Heart left ventricle (tissue), 13 donors: Measurements from ENCODE around the gene GRIFIN.

ENCODE experiments used
- CTCF ChIP-seq, 12 donors: fragments of 200-600 bp; sonication (generic) in 4 of 12; IDR thresholded peaks; one replicate each; pipeline versions ENCODE4 v1.5.0 to v1.8.0; 2018 to 2022; ENCODE audit warnings: antibody characterized with exemption in 12 of 12, mild to moderate bottlenecking in 5 of 12
- POLR2A ChIP-seq, 2 donors: fragments of 450-650 bp; IDR thresholded peaks; one replicate each; pipeline ENCODE4 v1.6.1; 2017; ENCODE audit warnings: antibody characterized with exemption in 2 of 2, mild to moderate bottlenecking in 2 of 2, moderate library complexity in 2 of 2
- donor health status: ischemic (EF 13 %, LVEDD 7.1; RV severe dilation, severe dysfunction).
- donor health status: DM: no; HTN: yes; CAD: no.
- donor health status: DM: no; HTN: no; CAD: no.
- donor health status: ischemic (EF 25% LVEDD 6.9; RV normal size, moderate dysfunction).
- donor health status: ischemic (EF 25% LVEDD 5.7; RV mildly dilated, moderate dysfunction).
- donor health status: ischemic (EF 35%, LVEDD 5.7; RV mildly dilated, moderate dysfunction).
- donor health status: nonischemic (EF 11% LVEDD 7.7; RV severe dilation, severe dysfunction).
- donor health status: DM: yes; HTN: yes; CAD: no.
- donor health status: PGD.
- donor health status: ischemic (EF 29% LVEDD 5.4; RV normal size, mild dysfunction).
- donor health status: nonischemic (EF 23%, LVEDD 6.1; RV moderate dilation, normal function).

DNA sequence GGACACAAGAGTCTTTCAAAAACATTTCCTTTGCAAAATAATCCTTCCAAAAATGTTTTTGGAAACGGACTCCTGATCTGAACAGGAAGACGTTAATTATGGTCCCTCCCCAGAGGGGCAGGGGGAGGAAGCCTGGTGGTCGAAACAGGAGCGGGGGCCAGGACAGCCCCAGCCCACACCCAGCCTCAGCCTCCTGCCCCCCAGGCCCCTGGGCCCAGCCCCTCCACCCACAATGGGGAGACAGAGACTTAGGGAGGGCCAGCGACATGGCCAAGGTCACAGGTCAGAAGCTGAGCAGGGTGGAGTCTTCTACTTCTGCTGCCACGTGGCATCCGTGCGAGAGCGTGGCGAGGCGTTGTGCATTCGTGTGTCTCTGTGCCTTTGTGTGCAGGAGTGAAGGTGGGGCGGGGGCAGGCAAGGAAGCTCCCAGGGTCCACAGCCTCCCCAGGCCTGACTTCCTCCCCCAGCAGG lies 14.0 kb upstream of the GRIFIN start:
- no peak for TF ChIP-seq CTCF (IDR thresholded peaks at IDR 0.05)
- no peak for TF ChIP-seq POLR2A (IDR thresholded peaks at IDR 0.05)
